Effector memory CD4-positive, alpha-beta T cell (primary cell): ENCODE measurements around the gene KRT3.

Experiments used
- DNase-seq, 3 donors: peaks; one replicate each; pipeline ENCODE4 v3.0.0-alpha.2; 2020
- H3K27ac ChIP-seq: 2 replicates; pipeline ENCODE4 v1.7.0; 2013; ENCODE audit warnings: mild to moderate bottlenecking, low read length, moderate library complexity; ENCODE audit not compliant: insufficient read depth, poor library complexity, severe bottlenecking
- H3K27me3 ChIP-seq: replicated peaks from 2 replicates; pipeline ENCODE4 v1.7.0; 2013; ENCODE audit warnings: mild to moderate bottlenecking, low read length; ENCODE audit not compliant: insufficient read depth, control insufficient read depth, poor library complexity, severe bottlenecking
- H3K36me3 ChIP-seq: 2 replicates; pipeline ENCODE4 v1.7.0; 2013; ENCODE audit warnings: mild to moderate bottlenecking, low read length, moderate library complexity; ENCODE audit not compliant: control insufficient read depth, insufficient read depth
- H3K4me1 ChIP-seq: 2 replicates; pipeline ENCODE4 v1.7.0; 2013; ENCODE audit warnings: low read length, mild to moderate bottlenecking; ENCODE audit not compliant: control insufficient read depth, insufficient read depth, poor library complexity, severe bottlenecking
- H3K4me3 ChIP-seq: 2 replicates; pipeline ENCODE4 v1.7.0; 2013; ENCODE audit warnings: low read length, low read depth, mild to moderate bottlenecking; ENCODE audit not compliant: insufficient read depth, poor library complexity, severe bottlenecking
- H3K9me3 ChIP-seq: 2 replicates; pipeline ENCODE4 v1.7.0; 2013; ENCODE audit warnings: mild to moderate bottlenecking, low read length, moderate library complexity; ENCODE audit not compliant: control insufficient read depth

The KRT3 gene

DNA sequence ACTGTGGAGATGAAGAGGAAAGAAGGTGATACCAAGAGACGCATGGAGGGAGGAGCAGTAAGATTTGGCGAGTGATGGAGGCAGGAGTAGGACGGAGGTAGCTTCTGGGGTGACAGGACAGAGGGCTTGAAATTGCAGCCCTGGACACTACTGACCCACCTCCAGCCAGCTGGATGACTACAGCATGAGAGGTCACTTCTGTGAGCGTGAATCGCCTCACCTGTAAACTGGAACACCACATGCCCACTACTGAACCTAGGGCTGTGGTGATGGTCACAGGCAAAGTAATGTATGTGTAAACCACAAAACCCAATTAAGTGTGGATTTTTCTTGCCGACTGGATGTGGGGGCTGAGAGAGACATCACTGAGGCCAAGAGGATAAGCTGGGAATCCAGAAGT, 24.6 kb upstream of the KRT3 start:
- H3K4me3 ChIP-seq, result no peak overlapping the region
- H3K4me1 ChIP-seq, result no peaks in the 10 kb centered on the region
- H3K27me3 ChIP-seq, result no peaks in the 10 kb centered on the region
- no peak for DNase-seq
- no peaks in the 10 kb centered on the region for H3K9me3 ChIP-seq
- H3K27ac ChIP-seq, result no peak overlapping the region
- no peaks in the 10 kb centered on the region for H3K36me3 ChIP-seq

DNA sequence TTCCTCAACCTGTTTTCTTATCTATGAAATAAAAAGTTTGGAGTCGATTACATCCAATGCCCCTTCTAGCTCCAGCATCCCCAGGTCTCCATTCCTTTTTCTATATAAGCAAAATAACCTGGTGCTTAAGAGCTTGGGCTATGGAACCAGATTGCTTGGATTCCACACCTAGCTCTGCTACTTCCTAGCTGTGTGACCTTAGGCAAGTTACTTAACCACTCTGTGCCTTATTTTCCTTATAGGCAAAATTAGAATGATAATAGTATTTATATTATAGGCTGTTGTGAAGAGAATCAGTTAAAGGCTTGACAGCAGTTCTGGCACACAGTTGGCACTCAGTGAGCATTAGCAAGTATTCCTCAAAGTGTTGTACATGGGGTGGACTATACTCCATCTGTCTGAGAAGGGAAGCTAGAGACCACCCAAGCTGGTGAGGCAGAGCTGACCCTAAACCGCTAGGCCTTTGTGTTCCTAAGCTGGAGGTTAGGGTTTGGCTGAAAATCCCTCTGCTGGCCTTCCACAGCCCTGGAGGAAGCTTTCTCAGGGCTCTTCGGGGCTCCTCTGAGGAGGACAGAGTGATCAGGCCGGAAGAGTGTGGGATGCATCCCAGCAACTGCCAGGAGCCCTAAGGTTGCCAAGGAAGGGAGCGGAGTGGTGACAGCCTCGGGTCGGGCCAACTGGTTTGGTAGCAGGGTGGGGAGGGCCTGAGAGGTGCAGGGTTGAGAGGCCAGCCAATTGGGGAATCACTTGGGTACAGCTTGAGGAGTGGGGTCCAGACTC, 24.0 kb upstream of the KRT3 start:
- H3K4me3 ChIP-seq, result no peak overlapping the region
- H3K4me1 ChIP-seq, result no peaks in the 10 kb centered on the region
- no peak for DNase-seq
- H3K9me3 ChIP-seq, result no peaks in the 10 kb centered on the region
- no peak overlapping the region for H3K27ac ChIP-seq
- H3K27me3 ChIP-seq, result no peaks in the 10 kb centered on the region
- no peaks in the 10 kb centered on the region for H3K36me3 ChIP-seq

DNA sequence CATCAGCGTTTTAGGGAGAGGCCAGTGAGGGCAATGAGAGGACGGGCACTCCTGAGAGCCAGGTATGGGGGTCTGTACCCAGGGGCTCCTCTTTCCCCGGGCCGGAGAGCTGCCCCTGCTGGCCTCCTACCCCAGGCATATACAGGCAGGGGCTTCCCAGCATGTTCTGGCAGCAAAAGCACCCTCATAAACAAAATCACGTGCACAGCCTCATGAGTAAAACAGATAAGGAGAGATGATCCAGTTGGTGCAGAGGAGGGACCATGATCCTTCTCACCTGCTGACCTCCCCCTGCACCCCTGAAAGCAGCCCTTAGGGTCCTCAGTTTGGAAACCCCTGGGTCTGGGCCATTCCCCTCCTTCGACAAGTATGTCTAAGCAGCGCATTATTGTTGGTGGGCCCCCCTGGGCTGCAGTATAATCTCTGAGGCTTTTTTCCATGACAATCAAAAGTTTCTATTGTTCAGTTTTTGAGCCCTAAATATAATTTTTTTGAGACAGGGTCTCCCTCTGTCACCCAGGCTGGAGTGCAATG, 23.0 kb upstream of the KRT3 start:
- H3K27ac ChIP-seq, result no peak overlapping the region
- no peaks in the 10 kb centered on the region for H3K9me3 ChIP-seq
- DNase-seq, result no peak
- no peaks in the 10 kb centered on the region for H3K27me3 ChIP-seq
- H3K4me3 ChIP-seq, result no peak overlapping the region
- no peaks in the 10 kb centered on the region for H3K4me1 ChIP-seq
- no peaks in the 10 kb centered on the region for H3K36me3 ChIP-seq

DNA sequence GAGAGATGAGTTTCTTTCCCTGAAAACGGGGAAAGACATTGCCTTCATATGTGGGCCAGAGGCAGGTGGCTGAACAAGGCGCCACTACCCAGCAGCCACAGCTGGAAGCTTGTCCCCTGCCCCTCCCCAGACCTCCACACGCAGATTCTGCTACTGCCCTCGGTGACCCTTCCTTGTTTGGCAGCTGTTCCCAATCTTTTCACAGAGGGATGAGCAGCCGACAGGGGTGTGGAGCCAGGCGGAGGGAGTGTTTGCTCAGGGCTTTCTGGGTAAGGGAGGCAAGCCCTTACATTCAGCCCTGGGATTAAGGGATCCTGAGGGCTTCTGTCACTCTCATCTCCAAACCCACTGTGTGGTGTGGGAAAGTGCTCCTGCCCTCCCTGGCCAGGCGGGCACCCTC, 22.5 kb upstream of the KRT3 start:
- H3K4me1 ChIP-seq, result no peaks in the 10 kb centered on the region
- no peaks in the 10 kb centered on the region for H3K27me3 ChIP-seq
- no peaks in the 10 kb centered on the region for H3K9me3 ChIP-seq
- no peak overlapping the region for H3K4me3 ChIP-seq
- no peak for DNase-seq
- no peaks in the 10 kb centered on the region for H3K36me3 ChIP-seq
- no peak overlapping the region for H3K27ac ChIP-seq

DNA sequence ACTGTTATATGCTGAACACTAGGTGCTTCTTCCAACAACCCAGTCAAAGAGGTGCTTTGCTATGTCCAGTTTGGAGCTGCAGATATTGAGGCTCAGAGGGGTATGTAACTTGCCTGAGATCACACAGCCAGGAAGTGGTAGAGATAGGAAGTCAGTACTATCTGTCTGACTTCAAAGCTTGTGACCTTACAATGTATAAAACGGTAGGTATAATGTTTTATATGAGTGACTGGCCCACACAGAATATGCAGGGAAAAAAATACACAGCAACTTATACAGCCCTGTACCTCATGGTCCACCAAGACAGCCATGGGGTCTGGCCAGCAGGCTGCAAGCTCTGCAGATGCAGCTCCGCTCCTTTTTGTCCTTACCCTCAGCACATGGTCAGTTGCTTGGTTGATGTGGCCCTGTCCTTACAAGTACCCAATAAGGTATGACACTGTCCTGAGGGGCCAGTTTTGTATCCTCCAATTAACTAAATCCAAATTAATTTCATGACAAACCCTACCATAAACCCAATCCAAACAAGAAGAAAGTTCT, 21.9 kb upstream of the KRT3 start:
- no peaks in the 10 kb centered on the region for H3K27me3 ChIP-seq

DNA sequence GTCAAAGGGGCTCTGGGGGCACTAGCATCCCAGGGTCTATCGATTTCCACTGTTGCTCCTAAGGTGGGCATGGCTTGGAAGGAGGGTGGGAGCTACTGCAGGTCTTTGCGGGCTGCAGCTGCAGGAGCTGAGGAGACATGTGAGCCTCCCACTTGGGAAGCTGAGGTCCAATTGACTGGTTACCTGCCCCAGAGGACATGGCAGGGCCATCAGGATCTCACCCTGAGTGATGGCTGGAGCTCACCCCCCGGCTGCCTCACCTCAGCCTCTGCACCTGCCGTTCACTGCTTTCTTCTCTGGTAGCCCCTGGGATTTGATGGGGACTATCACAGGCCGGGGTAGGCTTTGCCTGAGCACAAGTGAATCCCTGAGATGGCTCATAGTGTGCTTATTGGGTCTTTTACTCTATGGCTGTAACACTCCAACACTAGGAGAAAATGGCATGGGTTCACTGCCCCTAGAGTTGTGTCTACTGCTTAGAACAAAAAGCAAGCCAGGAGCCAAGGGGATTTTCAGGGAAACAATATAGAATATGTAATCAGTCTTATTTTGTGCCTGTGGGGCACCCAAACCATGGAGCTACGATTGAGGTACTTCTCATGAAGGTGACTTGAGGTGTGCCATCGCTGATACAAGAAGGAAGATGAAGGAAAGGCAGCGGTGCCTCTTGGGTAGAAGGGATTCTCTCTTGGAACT, 21.2 kb upstream of the KRT3 start:
- Histone ChIP-seq H3K4me1 (no peaks in the 10 kb centered on the region), H3K9me3 (no peaks in the 10 kb centered on the region), H3K27me3 (no peaks in the 10 kb centered on the region), H3K36me3 (no peaks in the 10 kb centered on the region), H3K4me3 (no peak overlapping the region), H3K27ac (no peak overlapping the region)
- no peak for DNase-seq

More for the DNA sequence above, 21.9 kb upstream of the KRT3 start:
- no peaks in the 10 kb centered on the region for H3K9me3 ChIP-seq
- no peaks in the 10 kb centered on the region for H3K4me1 ChIP-seq
- H3K27ac ChIP-seq, result no peak overlapping the region
- H3K4me3 ChIP-seq, result no peak overlapping the region
- DNase-seq, result no peak
- no peaks in the 10 kb centered on the region for H3K36me3 ChIP-seq

DNA sequence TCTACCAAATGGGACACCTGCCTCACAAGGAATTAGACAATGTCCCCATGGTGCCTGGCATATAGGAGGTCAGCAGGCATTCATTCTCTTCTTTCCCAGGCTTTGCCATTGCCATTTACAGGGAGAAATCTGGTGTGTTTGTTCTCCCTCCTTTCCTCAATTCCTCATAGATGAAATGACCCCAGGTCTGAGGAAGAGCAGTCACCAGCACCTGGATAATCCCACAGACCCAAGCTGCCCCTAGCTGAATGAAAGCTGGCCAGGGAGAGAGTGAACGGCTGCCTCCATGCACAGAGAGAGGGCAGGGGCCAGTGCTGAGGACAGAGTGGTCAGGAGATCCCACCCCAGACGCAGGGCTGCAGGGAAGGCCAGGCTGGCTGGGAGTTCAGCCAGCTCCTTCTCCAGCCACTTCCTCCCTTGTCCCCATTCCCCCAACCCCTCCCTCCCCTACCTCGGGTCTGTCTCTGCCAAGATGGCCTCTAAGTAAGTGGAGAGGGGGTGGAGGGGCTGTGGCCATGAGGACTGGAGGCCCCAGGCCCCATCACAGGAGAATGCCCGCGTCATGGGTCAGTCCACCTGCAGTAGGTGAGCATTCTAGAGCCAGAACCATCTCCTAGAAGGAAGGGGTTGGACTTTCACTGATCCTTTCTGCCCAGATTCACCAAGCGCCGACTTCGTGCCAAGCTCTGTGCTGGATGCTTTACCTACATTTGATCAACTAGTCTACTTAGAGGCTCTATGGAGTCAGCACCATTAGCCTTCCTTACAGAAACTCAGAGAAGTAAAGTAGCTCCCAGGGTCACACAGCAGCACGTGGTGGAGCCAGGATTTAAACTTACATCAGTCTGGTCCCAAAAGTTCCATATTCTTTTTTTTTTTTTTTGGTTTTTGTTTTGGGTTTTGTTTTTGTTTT, 20.0 kb upstream of the KRT3 start:
- H3K27me3 ChIP-seq, result no peaks in the 10 kb centered on the region
- no peak for DNase-seq
- no peak overlapping the region for H3K27ac ChIP-seq
- no peaks in the 10 kb centered on the region for H3K4me1 ChIP-seq
- no peaks in the 10 kb centered on the region for H3K9me3 ChIP-seq
- H3K4me3 ChIP-seq, result no peak overlapping the region
- no peaks in the 10 kb centered on the region for H3K36me3 ChIP-seq

DNA sequence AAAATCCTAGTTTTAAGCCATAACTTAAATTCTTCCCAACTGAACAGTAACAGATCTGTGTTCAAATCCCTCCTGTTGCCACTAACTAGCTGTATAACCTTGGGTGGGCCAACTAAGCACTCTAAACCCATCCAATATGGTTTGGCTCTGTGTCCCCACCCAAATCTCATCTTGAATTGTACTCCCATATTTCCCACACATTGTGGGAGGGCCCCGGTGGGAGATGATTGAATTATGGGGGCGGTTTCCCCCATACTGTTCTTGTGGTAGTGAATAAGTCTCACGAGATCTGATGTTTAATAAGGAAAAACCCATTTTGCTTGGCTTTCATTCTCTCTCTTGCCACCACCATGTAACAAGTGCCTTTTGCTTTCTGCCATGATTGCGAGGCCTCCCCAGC, 19.2 kb upstream of the KRT3 start:
- H3K4me1 ChIP-seq, result no peaks in the 10 kb centered on the region
- H3K27ac ChIP-seq, result no peak overlapping the region
- H3K36me3 ChIP-seq, result no peaks in the 10 kb centered on the region
- H3K4me3 ChIP-seq, result no peak overlapping the region
- DNase-seq, result no peak
- H3K27me3 ChIP-seq, result no peaks in the 10 kb centered on the region
- no peaks in the 10 kb centered on the region for H3K9me3 ChIP-seq

DNA sequence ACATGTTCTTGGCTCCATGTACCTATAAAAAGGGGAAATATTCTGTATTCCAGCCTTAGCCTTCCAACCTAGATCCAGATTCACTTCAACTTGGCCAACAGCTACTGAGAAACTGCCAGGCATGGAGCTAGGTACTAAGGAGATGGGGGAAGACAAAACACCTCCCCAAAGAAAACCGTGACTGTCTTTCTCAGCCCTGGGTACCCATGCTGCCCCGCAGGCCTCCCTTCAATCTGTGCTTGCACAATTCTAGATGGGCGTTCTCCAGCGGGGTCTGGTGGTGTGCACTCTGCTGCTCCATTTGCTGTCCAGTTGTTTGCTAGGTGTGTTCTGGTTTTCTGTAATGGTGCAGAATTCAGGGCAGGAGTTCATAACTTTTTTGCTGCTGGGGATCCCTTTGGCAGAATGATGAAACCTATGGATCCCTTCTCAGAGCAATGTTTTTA, 18.8 kb upstream of the KRT3 start:
- no peak for DNase-seq
- Histone ChIP-seq H3K9me3 (no peaks in the 10 kb centered on the region), H3K4me1 (no peaks in the 10 kb centered on the region), H3K4me3 (no peak overlapping the region), H3K27ac (no peak overlapping the region), H3K27me3 (no peaks in the 10 kb centered on the region), H3K36me3 (no peaks in the 10 kb centered on the region)
